Measurements from ENCODE around the gene B3GAT1. TPM values are rescaled to one million over a fixed set of nuclear protein-coding genes. Genes with fewer than 3 reads are reported as not detected.

B3GAT1 gene
- total and polyA plus RNA-seq, 2 of the 13 experiments (the other 11 are each of a cell fraction or from before 2014, with no cell fraction given): not detected

- TF ChIP-seq ZNF326 (CRISPR knock-in tag; IDR thresholded peaks at IDR 0.05; ENCODE audit: borderline replicate concordance) (no peak), MYC (CRISPR knock-in tag; IDR thresholded peaks at IDR 0.05; ENCODE audit: borderline replicate concordance) (0 out of 2 replicates have a peak, but pooled peaks have one; percentile 31), ZNF772 (CRISPR knock-in tag; IDR thresholded peaks at IDR 0.05) (no peak), ZNF503 (CRISPR knock-in tag; IDR thresholded peaks at IDR 0.05) (no peak), ZNF20 (CRISPR knock-in tag; IDR thresholded peaks at IDR 0.05) (no peak), ATF7-NPFF (CRISPR knock-in tag; IDR thresholded peaks at IDR 0.05; ENCODE audit: low read depth) (no peak), YEATS4 (CRISPR knock-in tag; IDR thresholded peaks at IDR 0.05; ENCODE audit: borderline replicate concordance) (peak; percentile 34; the same call in 1 of the 2 replicates), ZNF672 (CRISPR knock-in tag; IDR thresholded peaks at IDR 0.05) (no peak), TBP (CRISPR knock-in tag; IDR thresholded peaks at IDR 0.05) (no peak), ZNF281 (CRISPR knock-in tag; IDR thresholded peaks at IDR 0.05; ENCODE audit: borderline replicate concordance) (no peak), ZNF570 (CRISPR knock-in tag; IDR thresholded peaks at IDR 0.05; ENCODE audit: borderline replicate concordance) (no peak), THAP7 (CRISPR knock-in tag; IDR thresholded peaks at IDR 0.05) (no peak), GLI4 (CRISPR knock-in tag; IDR thresholded peaks at IDR 0.05; ENCODE audit: borderline replicate concordance) (no peak), IKZF5 (CRISPR knock-in tag; IDR thresholded peaks at IDR 0.05) (no peak)
- TF ChIP-seq, protein P1, sequence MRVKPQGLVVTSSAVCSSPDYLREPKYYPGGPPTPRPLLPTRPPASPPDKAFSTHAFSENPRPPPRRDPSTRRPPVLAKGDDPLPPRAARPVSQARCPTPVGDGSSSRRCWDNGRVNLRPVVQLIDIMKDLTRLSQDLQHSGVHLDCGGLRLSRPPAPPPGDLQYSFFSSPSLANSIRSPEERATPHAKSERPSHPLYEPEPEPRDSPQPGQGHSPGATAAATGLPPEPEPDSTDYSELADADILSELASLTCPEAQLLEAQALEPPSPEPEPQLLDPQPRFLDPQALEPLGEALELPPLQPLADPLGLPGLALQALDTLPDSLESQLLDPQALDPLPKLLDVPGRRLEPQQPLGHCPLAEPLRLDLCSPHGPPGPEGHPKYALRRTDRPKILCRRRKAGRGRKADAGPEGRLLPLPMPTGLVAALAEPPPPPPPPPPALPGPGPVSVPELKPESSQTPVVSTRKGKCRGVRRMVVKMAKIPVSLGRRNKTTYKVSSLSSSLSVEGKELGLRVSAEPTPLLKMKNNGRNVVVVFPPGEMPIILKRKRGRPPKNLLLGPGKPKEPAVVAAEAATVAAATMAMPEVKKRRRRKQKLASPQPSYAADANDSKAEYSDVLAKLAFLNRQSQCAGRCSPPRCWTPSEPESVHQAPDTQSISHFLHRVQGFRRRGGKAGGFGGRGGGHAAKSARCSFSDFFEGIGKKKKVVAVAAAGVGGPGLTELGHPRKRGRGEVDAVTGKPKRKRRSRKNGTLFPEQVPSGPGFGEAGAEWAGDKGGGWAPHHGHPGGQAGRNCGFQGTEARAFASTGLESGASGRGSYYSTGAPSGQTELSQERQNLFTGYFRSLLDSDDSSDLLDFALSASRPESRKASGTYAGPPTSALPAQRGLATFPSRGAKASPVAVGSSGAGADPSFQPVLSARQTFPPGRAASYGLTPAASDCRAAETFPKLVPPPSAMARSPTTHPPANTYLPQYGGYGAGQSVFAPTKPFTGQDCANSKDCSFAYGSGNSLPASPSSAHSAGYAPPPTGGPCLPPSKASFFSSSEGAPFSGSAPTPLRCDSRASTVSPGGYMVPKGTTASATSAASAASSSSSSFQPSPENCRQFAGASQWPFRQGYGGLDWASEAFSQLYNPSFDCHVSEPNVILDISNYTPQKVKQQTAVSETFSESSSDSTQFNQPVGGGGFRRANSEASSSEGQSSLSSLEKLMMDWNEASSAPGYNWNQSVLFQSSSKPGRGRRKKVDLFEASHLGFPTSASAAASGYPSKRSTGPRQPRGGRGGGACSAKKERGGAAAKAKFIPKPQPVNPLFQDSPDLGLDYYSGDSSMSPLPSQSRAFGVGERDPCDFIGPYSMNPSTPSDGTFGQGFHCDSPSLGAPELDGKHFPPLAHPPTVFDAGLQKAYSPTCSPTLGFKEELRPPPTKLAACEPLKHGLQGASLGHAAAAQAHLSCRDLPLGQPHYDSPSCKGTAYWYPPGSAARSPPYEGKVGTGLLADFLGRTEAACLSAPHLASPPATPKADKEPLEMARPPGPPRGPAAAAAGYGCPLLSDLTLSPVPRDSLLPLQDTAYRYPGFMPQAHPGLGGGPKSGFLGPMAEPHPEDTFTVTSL (CRISPR knock-in tag; IDR thresholded peaks at IDR 0.05; ENCODE audit: borderline replicate concordance): no peak
Observed at GRCh38 chr11:134331354-134332188, 80.5 kb downstream of the B3GAT1 start, which contains the start of gene GLB1L2 (continued).
